Measurements from ENCODE around the gene OPCML. TPM values are rescaled to one million over a fixed set of nuclear protein-coding genes. Genes with fewer than 3 reads are reported as not detected.

The OPCML gene
- total RNA-seq, 2 donors from 2014 or later: 0.04 TPM; not detected in 1

GRCh38 chr11:133385781-133386180 is 146.5 kb downstream of the OPCML start:
- no peak for DNase-seq (ENCODE audit: low spot score)
- no peaks in the 10 kb centered on the region for H3K36me3 ChIP-seq
- TF ChIP-seq CTCF (IDR thresholded peaks at IDR 0.05): no peak
- no peak overlapping the region for H3K4me3 ChIP-seq
- no peak overlapping the region for H3K27ac ChIP-seq
- H3K4me1 ChIP-seq: peaks cover 0 to 8% of the 10 kb centered on the region in 2 donors
- H3K27me3 ChIP-seq: no peaks in the 10 kb centered on the region
- no peaks in the 10 kb centered on the region for H3K9me3 ChIP-seq

- Histone ChIP-seq H3K4me1 (peaks cover 0 to 8% of the 10 kb centered on the region in 2 donors), H3K27ac (no peak overlapping the region), H3K9me3 (no peaks in the 10 kb centered on the region), H3K36me3 (no peaks in the 10 kb centered on the region), H3K27me3 (no peaks in the 10 kb centered on the region), H3K4me3 (no peak overlapping the region)
- TF ChIP-seq CTCF (IDR thresholded peaks at IDR 0.05): no peak
- no peak for DNase-seq (ENCODE audit: low spot score)
Observed at GRCh38 chr11:133384731-133385130, 147.6 kb downstream of the OPCML start.

- Histone ChIP-seq H3K27me3 (no peaks in the 10 kb centered on the region), H3K4me1 (peaks cover 0 to 8% of the 10 kb centered on the region in 2 donors), H3K9me3 (no peaks in the 10 kb centered on the region), H3K4me3 (no peak overlapping the region), H3K27ac (no peak overlapping the region), H3K36me3 (no peaks in the 10 kb centered on the region)
- DNase-seq (ENCODE audit: low spot score): no peak
- no peak for TF ChIP-seq CTCF (IDR thresholded peaks at IDR 0.05)
Observed at GRCh38 chr11:133383689-133384088, 148.6 kb downstream of the OPCML start.

- no peak overlapping the region for H3K4me3 ChIP-seq
- DNase-seq (ENCODE audit: low spot score): no peak
- H3K9me3 ChIP-seq: no peaks in the 10 kb centered on the region
- H3K4me1 ChIP-seq: peaks cover 0 to 8% of the 10 kb centered on the region in 2 donors
- H3K27me3 ChIP-seq: no peaks in the 10 kb centered on the region
- no peaks in the 10 kb centered on the region for H3K36me3 ChIP-seq
- no peak overlapping the region for H3K27ac ChIP-seq
- TF ChIP-seq CTCF (IDR thresholded peaks at IDR 0.05): no peak
Observed at GRCh38 chr11:133383201-133383600, 149.1 kb downstream of the OPCML start.

GRCh38 chr11:133382131-133382812 is 150.0 kb downstream of the OPCML start:
- no peak overlapping the region for H3K27ac ChIP-seq
- H3K27me3 ChIP-seq: no peaks in the 10 kb centered on the region
- H3K9me3 ChIP-seq: no peaks in the 10 kb centered on the region
- peaks cover 0 to 8% of the 10 kb centered on the region in 2 donors for H3K4me1 ChIP-seq
- H3K4me3 ChIP-seq: no peak overlapping the region
- H3K36me3 ChIP-seq: no peaks in the 10 kb centered on the region
- DNase-seq (ENCODE audit: low spot score): no peak
- TF ChIP-seq CTCF (IDR thresholded peaks at IDR 0.05): no peak

- Histone ChIP-seq H3K9me3 (no peaks in the 10 kb centered on the region), H3K27me3 (no peaks in the 10 kb centered on the region), H3K4me1 (peaks cover 0 to 8% of the 10 kb centered on the region in 2 donors), H3K36me3 (no peaks in the 10 kb centered on the region), H3K4me3 (no peak overlapping the region), H3K27ac (no peak overlapping the region)
- no peak for DNase-seq (ENCODE audit: low spot score)
- TF ChIP-seq CTCF (IDR thresholded peaks at IDR 0.05): no peak
Observed at GRCh38 chr11:133381761-133382130, 150.6 kb downstream of the OPCML start.
